HTERT RPE-1 (cell line): ENCODE results near the gene SUMO1.

Source experiments
- in situ Hi-C: fragments of 300-500 bp; cut with MboI; formaldehyde crosslinking; loops from 4 replicates; pipeline ENCODE4 v1.14.3; 2020; ENCODE audit warnings: low sequenced_read_pairs

Gene SUMO1

GRCh38 chr2:202157211-202157990 lies 81.0 kb downstream of the SUMO1 start:
- in situ Hi-C loops: no loop called here
